GM12873 (cell line): ENCODE data around the gene LRRC75B.

Experiments used
- TF ChIP-seq, protein P1 (sequence below): IDR thresholded peaks from 2 replicates; pipeline ENCODE4 v1.5.1; 2012; ENCODE audit warnings: low read depth, mild to moderate bottlenecking, moderate library complexity, low read length, control low read depth; ENCODE audit not compliant: insufficient read depth; ENCODE audit errors: missing control alignments

LRRC75B gene

GRCh38 chr22:24563246-24563645 lies 29.6 kb downstream of the LRRC75B start:
- TF ChIP-seq, protein P1, sequence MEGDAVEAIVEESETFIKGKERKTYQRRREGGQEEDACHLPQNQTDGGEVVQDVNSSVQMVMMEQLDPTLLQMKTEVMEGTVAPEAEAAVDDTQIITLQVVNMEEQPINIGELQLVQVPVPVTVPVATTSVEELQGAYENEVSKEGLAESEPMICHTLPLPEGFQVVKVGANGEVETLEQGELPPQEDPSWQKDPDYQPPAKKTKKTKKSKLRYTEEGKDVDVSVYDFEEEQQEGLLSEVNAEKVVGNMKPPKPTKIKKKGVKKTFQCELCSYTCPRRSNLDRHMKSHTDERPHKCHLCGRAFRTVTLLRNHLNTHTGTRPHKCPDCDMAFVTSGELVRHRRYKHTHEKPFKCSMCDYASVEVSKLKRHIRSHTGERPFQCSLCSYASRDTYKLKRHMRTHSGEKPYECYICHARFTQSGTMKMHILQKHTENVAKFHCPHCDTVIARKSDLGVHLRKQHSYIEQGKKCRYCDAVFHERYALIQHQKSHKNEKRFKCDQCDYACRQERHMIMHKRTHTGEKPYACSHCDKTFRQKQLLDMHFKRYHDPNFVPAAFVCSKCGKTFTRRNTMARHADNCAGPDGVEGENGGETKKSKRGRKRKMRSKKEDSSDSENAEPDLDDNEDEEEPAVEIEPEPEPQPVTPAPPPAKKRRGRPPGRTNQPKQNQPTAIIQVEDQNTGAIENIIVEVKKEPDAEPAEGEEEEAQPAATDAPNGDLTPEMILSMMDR: no peak

- TF ChIP-seq, protein P1: no peak
Observed at GRCh38 chr22:24559471-24559870, 33.4 kb downstream of the LRRC75B start.

GRCh38 chr22:24555165-24556039 lies 37.5 kb downstream of the LRRC75B start, which contains the start of gene SNRPD3:
Gene SNRPD3, plus strand, starts transcription at chr22:24555999. Its CDS starts 1,676 bp downstream, at chr22:24557675.
- TF ChIP-seq, protein P1: no peak

- TF ChIP-seq, protein P1: no peak
Observed at GRCh38 chr22:24554313-24555164, 38.3 kb downstream of the LRRC75B start, which contains the start of gene GUCD1. Gene GUCD1, minus strand, starts transcription at chr22:24555138. Its CDS starts 147 bp downstream, at chr22:24554991.

- TF ChIP-seq, protein P1: no peak
Observed at GRCh38 chr22:24553597-24554312, 39.1 kb downstream of the LRRC75B start.

GRCh38 chr22:24550902-24551435 lies 41.9 kb downstream of the LRRC75B start:
- TF ChIP-seq, protein P1: no peak
